Measurements from ENCODE around the gene KIF2A.
A peak's percentile ranks its signal among the peaks of the same experiment; 100 is the strongest.

DNA sequence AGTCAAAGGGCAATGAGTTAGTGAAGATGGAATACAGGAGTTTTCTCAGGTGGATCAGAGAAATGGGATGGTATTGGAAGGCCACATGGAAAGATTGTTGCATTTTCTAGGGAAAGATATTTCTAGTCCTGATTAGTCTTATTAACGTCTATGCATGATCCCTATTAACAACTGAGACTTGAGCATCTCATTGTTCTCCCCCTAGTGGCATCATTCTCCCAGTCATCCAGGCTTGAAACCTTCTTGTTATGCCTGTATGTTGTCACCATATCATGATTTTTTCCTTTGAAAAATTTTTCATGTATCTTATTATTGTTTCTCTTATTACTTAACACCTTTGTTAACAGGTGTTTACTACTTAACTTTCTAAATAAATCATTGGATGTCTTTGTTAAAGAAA is 34.4 kb downstream of the KIF2A start:
- TF ChIP-seq, protein P1, sequence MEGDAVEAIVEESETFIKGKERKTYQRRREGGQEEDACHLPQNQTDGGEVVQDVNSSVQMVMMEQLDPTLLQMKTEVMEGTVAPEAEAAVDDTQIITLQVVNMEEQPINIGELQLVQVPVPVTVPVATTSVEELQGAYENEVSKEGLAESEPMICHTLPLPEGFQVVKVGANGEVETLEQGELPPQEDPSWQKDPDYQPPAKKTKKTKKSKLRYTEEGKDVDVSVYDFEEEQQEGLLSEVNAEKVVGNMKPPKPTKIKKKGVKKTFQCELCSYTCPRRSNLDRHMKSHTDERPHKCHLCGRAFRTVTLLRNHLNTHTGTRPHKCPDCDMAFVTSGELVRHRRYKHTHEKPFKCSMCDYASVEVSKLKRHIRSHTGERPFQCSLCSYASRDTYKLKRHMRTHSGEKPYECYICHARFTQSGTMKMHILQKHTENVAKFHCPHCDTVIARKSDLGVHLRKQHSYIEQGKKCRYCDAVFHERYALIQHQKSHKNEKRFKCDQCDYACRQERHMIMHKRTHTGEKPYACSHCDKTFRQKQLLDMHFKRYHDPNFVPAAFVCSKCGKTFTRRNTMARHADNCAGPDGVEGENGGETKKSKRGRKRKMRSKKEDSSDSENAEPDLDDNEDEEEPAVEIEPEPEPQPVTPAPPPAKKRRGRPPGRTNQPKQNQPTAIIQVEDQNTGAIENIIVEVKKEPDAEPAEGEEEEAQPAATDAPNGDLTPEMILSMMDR (IDR thresholded peaks at IDR 0.05; ENCODE audit: borderline replicate concordance, extremely low read depth, low read length, poor library complexity, severe bottlenecking): peak; percentile 57
- no peak for TF ChIP-seq EZH2 (IDR thresholded peaks at IDR 0.05; ENCODE audit: borderline replicate concordance, low read depth, low read length, severe bottlenecking)
